Ishikawa (cell line): ENCODE measurements around the gene C19orf81.

ENCODE experiments used
- CEBPB ChIP-seq: IDR thresholded peaks from 2 replicates; pipeline ENCODE4 v1.6.1; 2012
- CREB1 ChIP-seq: IDR thresholded peaks from 2 replicates; pipeline ENCODE4 v1.6.1; 2012; ENCODE audit warnings: low read depth
- EGR1 ChIP-seq: IDR thresholded peaks from 2 replicates; pipeline ENCODE4 v1.6.1; 2012
- EP300 ChIP-seq: IDR thresholded peaks from 2 replicates; pipeline ENCODE4 v1.6.1; 2012; ENCODE audit warnings: borderline replicate concordance
- FOXM1 ChIP-seq: IDR thresholded peaks from 2 replicates; pipeline ENCODE4 v1.6.1; 2012; ENCODE audit warnings: low read depth, borderline replicate concordance
- MAX ChIP-seq: IDR thresholded peaks from 2 replicates; pipeline ENCODE4 v1.6.1; 2012
- NFIC ChIP-seq: IDR thresholded peaks from 2 replicates; pipeline ENCODE4 v1.6.1; 2012
- RAD21 ChIP-seq: IDR thresholded peaks from 2 replicates; pipeline ENCODE4 v1.6.1; 2012; ENCODE audit warnings: low read depth
- REST ChIP-seq: IDR thresholded peaks from 2 replicates; pipeline ENCODE4 v1.6.1; 2012; ENCODE audit warnings: low read depth, mild to moderate bottlenecking
- TAF1 ChIP-seq: IDR thresholded peaks from 2 replicates; pipeline ENCODE4 v1.6.1; 2012; ENCODE audit warnings: low read depth, mild to moderate bottlenecking
- TCF12 ChIP-seq: IDR thresholded peaks from 2 replicates; pipeline ENCODE4 v1.6.1; 2012; ENCODE audit warnings: low read depth
- TEAD4 ChIP-seq: IDR thresholded peaks from 2 replicates; pipeline ENCODE4 v1.6.1; 2012
- USF1 ChIP-seq: IDR thresholded peaks from 2 replicates; pipeline ENCODE4 v1.6.1; 2012
- YY1 ChIP-seq: IDR thresholded peaks from 2 replicates; pipeline ENCODE4 v1.6.1; 2012; ENCODE audit warnings: low read depth
- ZBTB7A ChIP-seq: IDR thresholded peaks from 2 replicates; pipeline ENCODE4 v1.6.1; 2012; ENCODE audit warnings: low read depth

Gene C19orf81

GRCh38 chr19:50602935-50603334, 46.3 kb upstream of the C19orf81 start:
- no peak for TF ChIP-seq USF1
- no peak for TF ChIP-seq CEBPB
- TF ChIP-seq FOXM1: no peak
- TF ChIP-seq NFIC: no peak
- no peak for TF ChIP-seq EP300
- no peak for TF ChIP-seq ZBTB7A

- TF ChIP-seq FOXM1: no peak
- TF ChIP-seq REST: no peak
- no peak for TF ChIP-seq TAF1
- no peak for TF ChIP-seq NFIC
- TF ChIP-seq CEBPB: no peak
- TF ChIP-seq RAD21: no peak
- no peak for TF ChIP-seq USF1
- no peak for TF ChIP-seq EGR1
- TF ChIP-seq MAX: no peak
Measured at GRCh38 chr19:50607388-50607787, 41.9 kb upstream of the C19orf81 start.

GRCh38 chr19:50607874-50608785, 41.1 kb upstream of the C19orf81 start:
- TF ChIP-seq NFIC (no peak), RAD21 (peak; percentile 20; the same call in 1 of the 2 replicates), TAF1 (no peak), CEBPB (no peak)

- no peak for TF ChIP-seq CEBPB
- no peak for TF ChIP-seq EP300
- no peak for TF ChIP-seq EGR1
- TF ChIP-seq ZBTB7A: no peak
- TF ChIP-seq USF1: no peak
- no peak for TF ChIP-seq REST
- no peak for TF ChIP-seq MAX
- TF ChIP-seq TCF12: no peak
- TF ChIP-seq TEAD4: no peak
- no peak for TF ChIP-seq NFIC
- TF ChIP-seq FOXM1: no peak
- TF ChIP-seq RAD21: no peak
- TF ChIP-seq YY1: no peak
- TF ChIP-seq CREB1: no peak
- TF ChIP-seq TAF1: no peak
Measured at GRCh38 chr19:50624949-50625600, 24.2 kb upstream of the C19orf81 start.

- TF ChIP-seq TAF1 (no peak), CREB1 (no peak), NFIC (no peak), ZBTB7A (no peak), REST (no peak), MAX (no peak), FOXM1 (no peak), TEAD4 (no peak), EGR1 (no peak), RAD21 (no peak), YY1 (no peak), TCF12 (no peak), CEBPB (no peak), EP300 (no peak), USF1 (no peak)
Measured at GRCh38 chr19:50626011-50626410, 23.2 kb upstream of the C19orf81 start.
